ENCODE measurements around the gene PPM1M.

DNA sequence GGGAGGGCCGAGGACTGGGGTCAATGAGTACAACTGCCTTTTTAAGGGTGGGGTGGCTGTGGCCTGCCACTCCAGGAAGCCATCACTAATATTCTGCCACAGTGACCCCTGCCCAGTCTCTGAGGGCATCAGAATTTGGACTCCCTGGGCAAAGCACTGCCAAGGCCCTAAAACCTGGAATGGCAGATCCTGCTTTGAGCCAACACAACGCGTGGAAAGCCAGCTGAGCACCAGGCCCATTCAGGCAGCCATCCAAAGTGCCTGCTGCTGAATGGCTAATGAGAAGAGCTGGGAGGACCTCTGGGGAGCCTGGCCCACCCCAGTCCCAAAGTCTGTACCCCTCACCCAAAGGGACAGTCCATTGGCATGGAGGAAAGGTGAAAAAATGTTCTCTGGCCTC lies 11.6 kb upstream of the PPM1M start:
- TF ChIP-seq, protein P1, sequence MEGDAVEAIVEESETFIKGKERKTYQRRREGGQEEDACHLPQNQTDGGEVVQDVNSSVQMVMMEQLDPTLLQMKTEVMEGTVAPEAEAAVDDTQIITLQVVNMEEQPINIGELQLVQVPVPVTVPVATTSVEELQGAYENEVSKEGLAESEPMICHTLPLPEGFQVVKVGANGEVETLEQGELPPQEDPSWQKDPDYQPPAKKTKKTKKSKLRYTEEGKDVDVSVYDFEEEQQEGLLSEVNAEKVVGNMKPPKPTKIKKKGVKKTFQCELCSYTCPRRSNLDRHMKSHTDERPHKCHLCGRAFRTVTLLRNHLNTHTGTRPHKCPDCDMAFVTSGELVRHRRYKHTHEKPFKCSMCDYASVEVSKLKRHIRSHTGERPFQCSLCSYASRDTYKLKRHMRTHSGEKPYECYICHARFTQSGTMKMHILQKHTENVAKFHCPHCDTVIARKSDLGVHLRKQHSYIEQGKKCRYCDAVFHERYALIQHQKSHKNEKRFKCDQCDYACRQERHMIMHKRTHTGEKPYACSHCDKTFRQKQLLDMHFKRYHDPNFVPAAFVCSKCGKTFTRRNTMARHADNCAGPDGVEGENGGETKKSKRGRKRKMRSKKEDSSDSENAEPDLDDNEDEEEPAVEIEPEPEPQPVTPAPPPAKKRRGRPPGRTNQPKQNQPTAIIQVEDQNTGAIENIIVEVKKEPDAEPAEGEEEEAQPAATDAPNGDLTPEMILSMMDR (IDR thresholded peaks at IDR 0.05) = no peak
- no peak for TF ChIP-seq POLR2A (IDR thresholded peaks at IDR 0.05)

Measured in right lobe of liver (tissue), 4 donors.